HG03025 (cell line): Measurements from ENCODE around the gene ZNF837.

ENCODE experiments used
- ATAC-seq: cut with Tn5 transposase; IDR thresholded peaks from one replicate; pipeline ENCODE4 v1.9.1; 2021; ENCODE audit warnings: mild to moderate bottlenecking, moderate library complexity; ENCODE audit not compliant: unreplicated experiment, low FRiP score

ZNF837 gene

DNA sequence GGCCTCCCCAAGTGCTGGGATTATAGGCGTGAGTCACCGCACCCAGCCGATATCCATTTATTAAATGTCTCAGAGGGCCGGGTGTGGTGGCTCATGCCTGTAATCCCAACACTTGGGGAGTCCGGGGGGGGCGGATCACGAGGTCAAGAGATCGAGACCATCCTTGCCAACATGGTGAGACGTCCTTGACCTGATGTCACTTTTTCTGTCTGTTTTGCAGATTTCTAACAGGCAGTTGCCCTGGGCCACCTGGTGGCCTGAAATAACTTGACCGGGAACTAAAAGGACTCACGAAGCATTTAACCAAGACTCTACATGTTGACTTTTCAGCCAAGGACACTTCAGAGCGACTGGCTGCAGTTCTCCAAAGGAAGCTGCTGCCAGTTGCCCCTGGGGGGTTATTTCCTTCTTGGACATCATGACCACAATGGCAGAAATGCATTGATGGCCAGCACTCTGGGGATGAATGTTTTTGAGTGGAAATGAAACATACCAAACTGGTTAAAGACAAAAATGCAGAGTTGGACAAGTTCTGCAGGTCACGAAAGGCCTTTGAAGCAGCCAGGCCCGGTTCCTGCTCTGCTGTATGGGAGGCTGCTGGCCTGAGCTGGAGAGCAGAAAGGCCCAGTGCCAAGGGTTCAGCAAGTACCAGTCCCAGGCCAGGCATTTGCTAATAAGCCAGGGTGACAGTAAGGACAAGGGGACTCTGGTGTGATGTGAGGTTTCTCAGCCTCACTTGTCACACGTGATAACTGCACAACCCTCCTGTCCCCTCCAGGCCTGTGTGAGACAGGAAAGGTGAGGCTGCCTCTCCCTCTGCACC is 8.3 kb downstream of the ZNF837 start:
- no peak for ATAC-seq

DNA sequence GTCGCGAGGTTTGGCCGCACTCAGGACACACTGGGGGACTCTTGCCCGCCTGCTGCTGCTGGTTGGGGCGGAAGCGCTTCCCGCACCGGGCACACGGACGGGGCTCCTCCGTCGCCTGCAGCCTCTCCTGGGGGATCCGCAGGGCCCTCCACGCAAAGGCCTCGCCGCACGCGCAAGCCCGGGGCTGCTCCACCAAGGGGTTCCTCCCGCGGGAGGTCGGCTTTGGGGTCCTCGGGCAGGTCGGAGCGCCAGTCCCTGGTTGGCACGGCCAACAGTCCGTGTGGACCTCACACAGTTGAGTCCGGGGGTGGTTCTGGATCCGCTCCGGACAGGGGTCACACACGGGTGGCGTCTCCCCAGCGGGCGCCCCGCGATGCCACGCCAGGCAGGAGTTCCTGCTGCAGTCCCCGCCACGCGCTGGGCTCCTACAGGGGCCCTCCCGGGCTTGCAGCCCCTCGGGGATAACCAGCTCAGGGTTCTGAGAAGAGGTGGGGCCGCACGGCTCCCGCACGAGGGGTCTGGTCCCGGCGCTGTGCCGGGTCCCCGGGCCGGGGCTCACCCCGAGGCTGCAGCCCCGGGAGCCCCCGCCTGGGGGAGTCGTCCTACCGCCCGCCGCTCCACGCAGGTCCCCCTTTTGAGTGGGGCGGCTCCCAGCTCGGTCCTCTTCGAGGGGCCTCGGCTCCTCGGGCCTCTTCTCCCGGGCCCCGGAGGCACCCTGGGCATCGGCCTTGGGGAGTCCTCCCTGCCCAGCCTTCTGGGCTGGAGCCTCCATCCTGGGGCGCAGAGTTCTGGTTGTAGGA is 12.1 kb downstream of the ZNF837 start:
- ATAC-seq = no peak

DNA sequence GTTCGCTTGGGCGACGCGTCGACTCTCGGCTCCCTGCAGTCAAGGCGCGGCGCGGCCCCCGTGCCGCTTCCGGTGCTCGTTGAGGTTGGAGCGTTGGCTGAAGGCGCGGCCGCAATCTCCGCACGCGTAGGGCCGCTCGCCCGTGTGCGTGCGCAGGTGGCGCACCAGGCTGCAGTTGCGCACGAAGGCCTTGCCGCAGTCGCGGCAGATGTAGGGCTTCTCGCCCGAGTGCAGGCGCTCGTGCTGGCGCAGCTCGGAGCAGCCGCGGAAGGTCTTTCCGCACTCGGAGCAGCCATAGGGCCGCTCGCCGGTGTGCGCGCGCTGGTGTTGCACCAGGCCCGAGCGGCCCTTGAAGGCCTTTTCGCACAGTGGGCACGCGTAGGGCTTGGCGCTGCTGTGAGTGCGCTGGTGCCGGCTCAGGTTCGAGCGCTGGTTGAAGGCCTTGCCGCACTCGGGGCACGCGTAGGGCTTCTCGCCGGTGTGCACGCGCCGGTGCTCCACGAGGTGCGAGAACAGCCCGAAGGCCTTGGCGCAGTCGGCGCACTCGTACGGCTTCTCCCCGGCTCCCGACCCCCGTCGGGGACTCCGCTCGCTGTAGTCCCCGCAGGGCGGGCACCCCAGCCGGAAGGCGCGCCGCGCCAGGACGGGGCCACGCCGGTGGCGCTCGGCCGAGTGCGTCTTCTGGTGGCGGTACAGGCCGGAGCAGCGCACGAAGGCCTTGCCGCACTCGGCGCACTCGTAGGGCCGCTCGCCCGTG is 13.0 kb downstream of the ZNF837 start:
- ATAC-seq = no peak

DNA sequence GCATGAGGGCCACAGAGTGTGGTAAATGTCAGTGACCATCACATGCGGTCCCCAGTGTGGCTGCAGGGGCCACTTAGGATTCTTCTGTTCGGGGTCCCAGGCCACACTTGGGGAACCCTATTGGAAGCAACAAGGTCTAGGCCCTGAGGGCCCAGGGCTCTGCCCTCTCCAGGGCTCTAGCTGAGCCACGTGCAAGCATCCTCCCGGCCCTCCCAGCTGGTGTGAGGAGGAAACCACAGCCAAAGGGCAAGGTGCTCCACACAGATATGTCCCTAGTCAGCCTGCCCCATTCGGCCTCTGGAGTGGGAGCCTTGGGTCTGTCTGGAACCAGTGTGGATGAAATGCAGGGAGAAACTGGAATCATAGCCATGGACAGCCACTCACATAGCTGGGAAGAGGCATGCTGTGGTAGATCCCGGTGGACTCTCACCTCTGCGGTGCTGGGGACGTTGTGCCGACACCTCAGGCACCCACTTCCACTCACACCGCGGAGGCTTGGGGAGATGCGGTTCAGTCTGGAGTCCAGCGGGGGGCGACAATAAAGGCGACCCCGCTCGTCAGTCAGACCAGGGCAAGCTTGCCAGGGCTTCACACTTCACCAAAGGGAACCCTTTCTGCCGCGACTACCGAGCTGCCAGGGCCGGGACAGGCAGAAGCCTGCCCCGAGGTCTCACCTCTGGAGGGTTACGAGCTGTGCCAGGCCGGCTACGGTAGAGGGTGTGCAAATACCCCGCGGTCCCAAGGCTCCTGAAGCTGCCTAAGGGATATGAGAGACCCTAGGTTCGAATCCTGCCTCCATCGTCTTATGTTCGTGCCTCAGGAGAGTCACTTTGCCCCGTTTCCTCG is 14.0 kb downstream of the ZNF837 start:
- no peak for ATAC-seq

DNA sequence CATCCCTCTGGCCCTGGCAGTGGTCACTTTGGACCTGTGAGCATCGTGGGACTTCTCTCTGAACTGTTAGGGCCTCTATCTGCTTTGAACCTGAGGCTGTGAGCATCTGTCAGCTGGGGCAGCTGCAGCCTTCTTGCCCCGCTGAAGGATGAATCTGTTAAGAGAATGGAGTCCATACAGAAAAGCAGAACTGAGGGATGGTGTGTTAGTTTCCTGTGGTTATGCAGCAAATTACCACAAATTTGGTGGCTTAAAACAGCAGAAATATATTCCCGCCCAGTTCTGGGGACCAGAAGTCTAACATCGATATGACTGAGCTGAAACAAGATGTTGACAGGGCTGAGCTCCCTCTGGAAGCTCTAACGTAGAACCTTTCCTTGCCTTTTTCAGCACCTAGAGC is 16.7 kb downstream of the ZNF837 start:
- no peak for ATAC-seq

DNA sequence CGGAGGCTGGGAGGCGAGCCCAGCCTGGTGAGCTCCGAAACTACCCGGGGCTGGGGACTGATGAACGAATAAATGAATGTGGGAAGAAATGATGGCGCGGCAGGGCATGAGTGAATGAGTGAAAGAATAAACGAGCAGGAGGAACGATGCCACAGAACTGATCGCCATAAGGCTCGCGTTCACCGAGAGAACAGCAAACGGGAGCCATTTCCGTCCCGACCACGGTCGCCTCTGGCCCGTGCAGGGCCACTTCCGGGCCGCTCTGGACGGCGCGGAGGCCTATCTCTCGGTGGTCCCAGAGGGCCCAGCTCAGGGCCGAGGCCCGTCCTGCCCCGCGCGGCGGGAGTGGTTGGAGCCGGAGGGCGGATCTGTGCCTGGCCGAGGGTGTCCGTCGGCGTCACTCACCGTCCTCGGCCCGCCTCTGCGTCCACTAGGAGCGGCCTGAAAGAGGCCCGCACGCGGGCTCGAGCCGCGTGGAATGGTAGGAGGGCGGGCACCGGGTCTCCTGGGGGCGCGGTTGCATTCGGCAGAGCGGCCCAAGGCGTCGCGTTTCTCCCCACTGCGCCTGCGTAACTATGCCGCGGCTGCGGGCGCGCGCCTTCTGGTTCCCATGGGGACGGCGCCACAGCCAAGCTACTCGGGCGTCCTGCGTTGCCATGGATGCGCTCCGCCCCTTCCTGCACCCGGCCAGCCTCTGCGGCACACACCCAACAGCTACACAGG is 18.4 kb downstream of the ZNF837 start, which contains the start of gene ZNF497:
ZNF497 (minus strand) TSS at position 480 of the 723 bp plus-strand sequence. CDS start 5,116 bp downstream, outside the sequence.
- ATAC-seq = peak; percentile 79

DNA sequence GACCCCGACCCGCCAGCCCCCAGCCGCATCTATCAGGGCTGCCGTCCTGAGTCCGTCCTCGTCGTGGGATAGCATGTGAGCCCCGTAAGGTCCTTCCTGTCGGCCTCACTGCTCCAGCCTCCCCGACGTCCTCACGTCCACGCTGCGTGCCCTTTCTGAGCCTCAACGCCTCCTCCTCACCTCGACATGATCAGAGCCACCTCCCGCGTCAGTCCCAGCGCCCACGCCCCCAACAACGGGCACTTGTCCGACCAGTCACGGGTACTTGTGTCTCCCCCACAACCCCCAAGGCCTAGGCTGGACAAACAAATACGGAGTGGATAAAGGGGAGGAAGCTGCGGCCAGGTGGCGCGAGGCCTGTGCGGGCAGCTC is 18.9 kb downstream of the ZNF837 start:
- ATAC-seq = peak; percentile 12

DNA sequence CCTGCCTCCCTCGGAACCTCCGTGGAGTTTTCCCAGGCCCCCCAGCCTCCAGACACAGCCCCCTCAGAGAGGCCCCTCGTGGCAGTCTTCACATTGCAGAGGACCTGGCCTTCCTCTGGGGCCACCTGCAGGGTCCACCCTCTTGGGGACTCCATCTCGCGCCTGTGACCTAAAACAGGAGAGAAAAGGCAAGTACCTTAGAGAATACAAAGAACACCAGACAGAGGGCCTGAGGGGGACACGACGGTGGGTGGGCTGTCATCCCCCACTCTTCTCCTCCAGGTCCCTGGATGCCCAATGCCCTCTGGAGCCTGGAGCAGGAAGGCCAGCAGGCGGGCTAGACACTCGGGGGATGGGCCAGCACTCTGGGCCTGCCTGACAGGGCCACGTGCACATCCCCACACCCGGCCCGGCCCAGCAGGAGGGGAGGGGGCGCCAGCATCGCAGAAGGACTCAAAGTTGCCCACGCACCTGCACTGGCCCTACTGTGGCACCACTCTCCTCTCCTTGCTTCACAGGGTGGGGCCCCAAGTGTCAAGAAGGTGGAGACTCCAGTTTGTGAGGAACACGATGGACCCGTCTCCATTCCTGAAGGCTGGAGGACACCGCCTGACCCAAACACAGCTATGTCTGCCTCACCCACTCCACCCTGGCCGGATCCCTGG is 23.2 kb downstream of the ZNF837 start:
- no peak for ATAC-seq

DNA sequence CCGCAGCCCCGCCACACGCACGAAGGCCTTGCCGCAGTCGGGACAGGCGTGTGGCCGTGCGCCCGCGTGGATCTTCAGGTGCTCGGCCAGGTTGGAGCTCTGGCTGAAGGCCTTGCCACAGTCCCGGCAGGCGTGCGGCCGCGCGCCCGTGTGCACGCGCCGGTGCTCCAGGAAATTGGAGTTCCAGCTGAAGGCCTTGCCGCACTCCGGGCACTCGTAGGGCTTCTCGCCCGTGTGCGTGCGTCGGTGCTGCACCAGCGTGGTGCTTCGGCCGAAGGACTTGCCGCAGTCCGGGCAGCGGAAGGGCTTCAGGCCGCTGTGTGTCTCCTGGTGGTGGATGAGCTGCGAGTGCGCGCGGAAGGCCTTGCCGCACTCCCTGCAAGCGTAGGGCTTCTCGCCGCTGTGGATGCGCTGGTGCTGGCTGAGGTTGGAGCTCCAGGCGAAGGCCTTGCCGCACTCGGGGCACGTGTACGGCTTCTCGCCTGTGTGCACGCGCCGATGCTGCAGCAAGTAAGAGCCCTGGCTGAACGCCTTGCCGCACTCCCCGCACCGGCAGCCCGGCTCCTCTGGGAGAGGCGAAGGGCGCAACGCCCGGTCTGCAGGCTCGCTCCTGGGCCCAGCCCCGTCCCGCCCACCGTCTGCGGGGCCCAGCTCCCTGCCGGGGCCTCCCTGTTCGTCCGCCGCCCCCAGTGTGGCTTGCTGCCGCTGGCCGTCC is 23.9 kb downstream of the ZNF837 start:
- ATAC-seq = no peak

DNA sequence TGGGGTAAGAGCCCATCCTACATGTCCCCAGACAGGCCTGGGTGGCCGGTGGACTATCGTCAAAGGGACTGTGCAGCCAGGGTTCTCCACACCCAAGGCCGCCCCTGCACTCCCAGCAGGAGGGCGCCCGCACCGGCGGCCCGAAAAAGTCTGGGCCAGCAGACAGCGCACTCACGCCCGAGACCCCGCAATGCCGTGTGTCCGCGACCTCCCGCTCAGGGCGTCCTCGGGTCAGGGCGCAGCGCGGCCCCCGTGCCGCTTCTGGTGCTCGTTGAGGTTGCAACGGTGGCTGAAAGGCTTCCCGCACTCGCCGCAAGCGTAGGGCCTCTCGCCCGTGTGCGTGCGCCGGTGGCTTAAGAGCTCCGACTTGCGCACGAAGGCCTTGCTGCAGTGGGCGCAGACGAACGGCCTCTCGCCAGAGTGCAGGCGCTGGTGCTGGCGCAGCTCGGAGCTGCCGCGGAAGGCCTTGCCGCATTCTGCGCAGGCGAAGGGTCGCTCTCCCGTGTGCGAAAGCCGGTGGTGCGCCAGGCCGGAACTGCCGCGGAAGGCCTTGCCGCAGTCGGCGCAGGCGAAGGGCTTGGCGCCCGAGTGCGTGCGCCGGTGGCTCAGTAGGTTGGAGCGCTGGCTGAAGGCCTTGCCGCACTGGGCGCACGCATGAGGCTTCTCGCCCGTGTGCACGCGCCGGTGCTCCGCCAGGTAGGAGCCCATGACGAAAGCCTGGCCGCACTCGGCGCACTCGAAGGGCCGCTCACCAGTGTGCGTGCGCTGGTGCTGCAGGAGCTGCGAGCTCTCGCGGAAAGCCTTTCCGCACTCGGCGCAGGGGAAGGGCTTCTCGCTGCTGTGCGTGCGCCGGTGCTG is 24.7 kb downstream of the ZNF837 start:
- no peak for ATAC-seq

DNA sequence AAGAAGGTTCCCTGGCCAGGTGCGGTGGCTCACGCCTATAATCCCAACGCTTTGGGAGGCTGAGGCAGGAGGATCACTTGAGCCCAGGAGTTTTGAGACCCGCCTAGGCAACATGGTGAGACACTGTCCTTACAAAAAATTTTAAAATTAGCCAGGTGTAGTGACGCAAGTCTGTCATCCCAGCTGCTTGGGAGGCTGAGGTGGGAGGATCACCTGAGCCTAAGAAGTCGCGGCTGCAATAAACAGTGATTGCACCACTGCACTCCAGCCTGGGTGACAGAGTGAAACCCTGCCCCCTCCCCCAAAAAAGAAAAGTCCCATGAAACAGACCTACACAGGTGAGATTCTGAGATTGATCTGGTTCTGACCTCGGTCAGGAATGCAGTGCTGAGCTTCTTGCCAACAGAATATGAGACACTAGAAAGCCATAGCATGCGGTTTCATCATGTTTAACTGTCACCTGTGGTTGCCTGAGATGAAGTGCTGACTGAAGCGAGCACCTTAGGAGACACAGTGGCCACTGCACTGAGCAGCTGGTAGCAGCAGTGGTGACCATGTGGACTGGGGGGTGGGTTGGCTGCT is 25.5 kb downstream of the ZNF837 start:
- no peak for ATAC-seq

DNA sequence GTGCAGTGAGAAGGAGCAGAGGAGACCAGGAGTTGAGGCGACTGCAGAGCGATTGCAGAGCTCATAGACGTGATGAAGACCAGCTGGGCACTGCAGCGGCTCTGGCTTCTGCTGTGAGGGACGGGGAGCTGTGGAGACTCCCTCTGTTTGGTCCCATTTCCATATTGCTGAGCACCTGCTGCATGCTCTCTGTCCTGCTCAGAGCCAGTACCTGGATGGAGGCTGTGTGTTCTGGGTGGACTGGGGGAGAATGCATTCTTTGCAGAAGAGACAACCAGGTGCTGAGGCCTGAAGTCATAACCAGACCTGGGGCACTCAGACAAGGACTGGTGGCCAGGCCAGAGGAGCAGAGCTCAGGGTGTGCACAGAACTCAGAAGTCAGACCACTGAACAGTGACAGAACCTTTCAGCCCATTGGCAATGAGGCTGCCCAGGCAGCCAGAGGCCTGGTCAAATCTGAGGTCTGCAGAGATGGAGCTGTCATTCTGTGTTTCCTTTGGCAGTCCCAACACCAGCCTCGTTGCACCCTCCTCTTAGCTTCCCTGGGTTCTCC is 26.3 kb downstream of the ZNF837 start:
- ATAC-seq = no peak

DNA sequence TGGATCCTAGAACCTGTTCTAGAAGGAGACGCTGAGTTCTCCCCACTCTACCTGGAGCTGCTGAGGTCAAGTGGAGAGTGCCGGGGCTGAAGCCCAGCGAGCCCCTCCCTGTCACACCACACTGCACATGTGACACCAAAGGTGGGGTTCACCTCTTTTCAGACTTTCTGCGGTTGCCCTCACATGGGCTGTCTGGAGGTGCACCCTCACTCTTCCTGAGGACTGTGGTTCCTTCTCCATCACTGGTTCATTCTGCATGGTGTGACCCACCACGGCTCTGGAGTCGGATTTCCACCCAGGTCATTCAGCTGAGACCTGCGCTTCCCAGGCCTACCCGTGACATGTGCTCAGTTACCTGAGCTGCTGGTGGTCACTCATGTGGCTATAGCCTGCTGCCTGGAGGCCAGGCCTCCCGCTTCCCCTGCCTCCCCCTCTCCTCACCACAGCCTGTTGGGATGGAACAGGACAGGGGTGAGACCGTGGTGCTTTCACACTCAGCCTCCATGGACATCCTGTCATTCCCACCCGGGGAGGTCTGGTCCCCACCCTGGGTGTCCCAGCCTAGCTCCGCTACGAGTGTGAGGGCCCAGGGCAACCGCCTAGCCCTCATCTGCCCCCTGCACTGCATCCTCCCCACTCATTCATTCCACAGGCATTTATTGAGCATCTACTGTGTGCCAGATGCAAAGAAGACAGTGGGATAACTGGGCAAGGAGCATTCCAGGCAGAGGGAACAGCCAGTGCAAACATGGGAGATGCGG is 26.9 kb downstream of the ZNF837 start:
- no peak for ATAC-seq

DNA sequence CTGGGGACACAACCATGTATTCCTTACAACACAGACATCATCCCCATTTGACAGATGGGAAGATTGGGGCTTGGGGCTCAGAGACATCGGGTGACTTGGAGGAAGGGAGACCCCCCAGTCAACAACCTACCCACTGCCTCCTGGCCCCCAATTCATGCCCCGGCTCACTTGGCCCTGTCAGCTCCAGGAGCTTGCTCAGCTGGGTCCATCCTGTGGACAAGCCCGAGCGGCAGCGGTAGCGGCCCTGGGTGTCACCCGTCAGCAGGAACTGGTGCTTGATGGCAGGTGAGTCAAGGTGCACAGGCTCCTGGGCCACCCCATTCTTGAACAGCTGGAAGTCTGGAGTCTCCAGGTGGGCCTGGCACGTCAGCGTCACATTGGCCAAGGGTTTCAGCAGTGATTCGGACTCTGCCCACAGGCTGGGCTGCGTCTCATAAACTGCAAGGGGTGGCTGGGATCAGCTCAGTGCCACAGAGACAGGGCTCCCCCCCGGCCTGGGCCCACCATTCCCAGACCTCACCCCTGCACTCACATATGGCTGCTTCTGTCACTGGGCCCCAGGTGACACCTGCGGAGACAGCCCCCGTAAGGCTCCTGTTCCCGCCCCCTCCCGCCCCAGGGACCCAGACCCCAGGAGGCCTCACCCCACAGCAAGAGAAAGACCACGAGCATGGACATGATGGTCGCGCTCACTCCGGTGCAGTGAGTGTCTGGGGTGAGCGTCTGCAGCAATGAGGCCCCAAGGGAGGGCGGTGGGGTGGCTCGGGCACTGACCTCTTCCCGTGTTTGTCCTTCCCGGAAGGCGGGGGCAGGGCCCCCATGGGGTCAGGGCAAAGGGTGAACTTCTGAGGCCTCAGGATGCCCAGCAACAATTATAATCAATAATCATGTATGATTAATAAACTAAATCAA is 27.8 kb downstream of the ZNF837 start, which contains the start of gene A1BG:
A1BG (minus strand) TSS at position 733 of the 912 bp plus-strand sequence; CDS start at position 678, 55 bp downstream.
- no peak for ATAC-seq
